ENCODE results near the gene WWC1.

- no peak for TF ChIP-seq CTCF (IDR thresholded peaks at IDR 0.05 in 2 of 3, conservative IDR thresholded peaks at IDR 0.05 in 1 of 3; ENCODE audit: control insufficient read depth in 2 of 3, extremely low read depth in 1 of 3, insufficient read depth in 1 of 3, low read depth in 3 of 3, low read length in 3 of 3)
- no peak for TF ChIP-seq BMI1 (IDR thresholded peaks at IDR 0.05; ENCODE audit: borderline replicate concordance)
- no peak for TF ChIP-seq BRCA1 (IDR thresholded peaks at IDR 0.05; ENCODE audit: low read depth, low read length)
- no peak for TF ChIP-seq RFX5 (IDR thresholded peaks at IDR 0.05; ENCODE audit: low read depth, low read length)
- no peak for TF ChIP-seq SPI1 (IDR thresholded peaks at IDR 0.05; ENCODE audit: borderline replicate concordance, insufficient read depth, low read depth, low read length)
These were observed 66.4 kb downstream of the WWC1 start for GRCh38 chr5:168357876-168358275.
